Measurements from ENCODE around the gene NFAM1. TPM values are rescaled to one million over a fixed set of nuclear protein-coding genes. Genes with fewer than 3 reads are reported as not detected.
A peak's percentile ranks its signal among the peaks of the same experiment; 100 is the strongest.

NFAM1 gene
- total RNA-seq, 2 experiments from 2014 or later = 0.15 to 0.24 TPM

GRCh38 chr22:42408276-42408675 is 23.9 kb downstream of the NFAM1 start:
- Mint-ChIP-seq H3K4me3 (no peak overlapping the region), H3K36me3 (no peaks in the 10 kb centered on the region), H3K9me3 (no peaks in the 10 kb centered on the region), H3K4me1 (ENCODE audit: low read depth) (no peaks in the 10 kb centered on the region), H3K27me3 (no peaks in the 10 kb centered on the region), H3K27ac (no peak overlapping the region)
- POLR2A ChIA-PET = no interaction called here
- intact Hi-C loops (cut with micrococcal nuclease) = no loop called here
- no peak for DNase-seq
- CTCF ChIA-PET = no interaction called here

- Mint-ChIP-seq H3K27ac (no peak overlapping the region), H3K9me3 (no peaks in the 10 kb centered on the region), H3K27me3 (no peaks in the 10 kb centered on the region), H3K4me3 (no peak overlapping the region), H3K36me3 (no peaks in the 10 kb centered on the region), H3K4me1 (ENCODE audit: low read depth) (no peaks in the 10 kb centered on the region)
- no peak for DNase-seq
- intact Hi-C loops (cut with micrococcal nuclease) = no loop called here
- POLR2A ChIA-PET = no interaction called here
- CTCF ChIA-PET = no interaction called here
Measured at GRCh38 chr22:42404266-42404665, 27.9 kb downstream of the NFAM1 start.

- peaks cover 4% of the 10 kb centered on the region for H3K4me1 Mint-ChIP-seq (ENCODE audit: low read depth)
- no peaks in the 10 kb centered on the region for H3K27me3 Mint-ChIP-seq
- no peak overlapping the region for H3K27ac Mint-ChIP-seq
- ChIA-PET CTCF (no interaction called here), POLR2A (no interaction called here)
- H3K9me3 Mint-ChIP-seq = no peaks in the 10 kb centered on the region
- DNase-seq = no peak
- H3K4me3 Mint-ChIP-seq = no peak overlapping the region
- no peaks in the 10 kb centered on the region for H3K36me3 Mint-ChIP-seq
- intact Hi-C loops (cut with micrococcal nuclease) = no loop called here
Measured at GRCh38 chr22:42401535-42402334, 30.5 kb downstream of the NFAM1 start.

GRCh38 chr22:42400811-42401534 is 31.2 kb downstream of the NFAM1 start:
- intact Hi-C loops (cut with micrococcal nuclease) = no loop called here
- POLR2A ChIA-PET = no interaction called here
- Mint-ChIP-seq H3K9me3 (no peaks in the 10 kb centered on the region), H3K27me3 (no peaks in the 10 kb centered on the region), H3K4me3 (no peak overlapping the region), H3K36me3 (no peaks in the 10 kb centered on the region), H3K4me1 (ENCODE audit: low read depth) (peaks cover 8% of the 10 kb centered on the region), H3K27ac (no peak overlapping the region)
- CTCF ChIA-PET = no interaction called here
- no peak for DNase-seq

GRCh38 chr22:42399315-42400271 is 32.6 kb downstream of the NFAM1 start:
- no peak overlapping the region for H3K27ac Mint-ChIP-seq
- H3K36me3 Mint-ChIP-seq = no peaks in the 10 kb centered on the region
- H3K27me3 Mint-ChIP-seq = no peaks in the 10 kb centered on the region
- H3K4me3 Mint-ChIP-seq = no peak overlapping the region
- H3K4me1 Mint-ChIP-seq (ENCODE audit: low read depth) = peaks cover 8% of the 10 kb centered on the region
- no peak for DNase-seq
- ChIA-PET CTCF (no interaction called here), POLR2A (no interaction called here)
- H3K9me3 Mint-ChIP-seq = no peaks in the 10 kb centered on the region
- intact Hi-C loops (cut with micrococcal nuclease) = no loop called here

GRCh38 chr22:42397332-42398249 is 34.6 kb downstream of the NFAM1 start:
- intact Hi-C loops (cut with micrococcal nuclease) = no loop called here
- ChIA-PET POLR2A (no interaction called here), CTCF (no interaction called here)
- Mint-ChIP-seq H3K9me3 (no peaks in the 10 kb centered on the region), H3K36me3 (no peaks in the 10 kb centered on the region), H3K4me3 (no peak overlapping the region), H3K27ac (no peak overlapping the region), H3K4me1 (ENCODE audit: low read depth) (peaks cover 8% of the 10 kb centered on the region), H3K27me3 (no peaks in the 10 kb centered on the region)
- DNase-seq = no peak

- intact Hi-C loops (cut with micrococcal nuclease) = no loop called here
- ChIA-PET POLR2A (no interaction called here), CTCF (no interaction called here)
- no peaks in the 10 kb centered on the region for H3K9me3 Mint-ChIP-seq
- H3K4me1 Mint-ChIP-seq (ENCODE audit: low read depth) = peaks cover 8% of the 10 kb centered on the region
- no peak overlapping the region for H3K4me3 Mint-ChIP-seq
- DNase-seq = peak; percentile 16
- no peaks in the 10 kb centered on the region for H3K36me3 Mint-ChIP-seq
- no peak overlapping the region for H3K27ac Mint-ChIP-seq
- no peaks in the 10 kb centered on the region for H3K27me3 Mint-ChIP-seq
Measured at GRCh38 chr22:42396621-42397331, 35.4 kb downstream of the NFAM1 start.

GRCh38 chr22:42389143-42389542 is 43.1 kb downstream of the NFAM1 start:
- Mint-ChIP-seq H3K27ac (no peak overlapping the region), H3K27me3 (no peaks in the 10 kb centered on the region), H3K4me3 (no peak overlapping the region), H3K36me3 (no peaks in the 10 kb centered on the region), H3K4me1 (ENCODE audit: low read depth) (no peaks in the 10 kb centered on the region), H3K9me3 (no peaks in the 10 kb centered on the region)
- ChIA-PET POLR2A (no interaction called here), CTCF (no interaction called here)
- intact Hi-C loops (cut with micrococcal nuclease) = no loop called here
- DNase-seq = no peak

- intact Hi-C loops (cut with micrococcal nuclease) = no loop called here
- POLR2A ChIA-PET = no interaction called here
- CTCF ChIA-PET = no interaction called here
- Mint-ChIP-seq H3K27ac (no peak overlapping the region), H3K36me3 (no peaks in the 10 kb centered on the region), H3K4me1 (ENCODE audit: low read depth) (no peaks in the 10 kb centered on the region), H3K4me3 (no peak overlapping the region), H3K27me3 (no peaks in the 10 kb centered on the region), H3K9me3 (no peaks in the 10 kb centered on the region)
- DNase-seq = no peak
Measured at GRCh38 chr22:42388130-42388797, 43.9 kb downstream of the NFAM1 start.

- no peak overlapping the region for H3K4me3 Mint-ChIP-seq
- intact Hi-C loops (cut with micrococcal nuclease) = no loop called here
- no peaks in the 10 kb centered on the region for H3K4me1 Mint-ChIP-seq (ENCODE audit: low read depth)
- CTCF ChIA-PET = no interaction called here
- no peaks in the 10 kb centered on the region for H3K36me3 Mint-ChIP-seq
- no peak for DNase-seq
- no peaks in the 10 kb centered on the region for H3K9me3 Mint-ChIP-seq
- no peak overlapping the region for H3K27ac Mint-ChIP-seq
- no peaks in the 10 kb centered on the region for H3K27me3 Mint-ChIP-seq
- POLR2A ChIA-PET = no interaction called here
Measured at GRCh38 chr22:42387631-42388030, 44.6 kb downstream of the NFAM1 start.

- no peaks in the 10 kb centered on the region for H3K9me3 Mint-ChIP-seq
- H3K27me3 Mint-ChIP-seq = no peaks in the 10 kb centered on the region
- no peaks in the 10 kb centered on the region for H3K4me1 Mint-ChIP-seq (ENCODE audit: low read depth)
Measured at GRCh38 chr22:42385696-42386095, 46.5 kb downstream of the NFAM1 start.

More at GRCh38 chr22:42385696-42386095, 46.5 kb downstream of the NFAM1 start:
- H3K4me3 Mint-ChIP-seq = no peak overlapping the region
- ChIA-PET POLR2A (no interaction called here), CTCF (no interaction called here)
- H3K27ac Mint-ChIP-seq = no peak overlapping the region
- intact Hi-C loops (cut with micrococcal nuclease) = no loop called here
- DNase-seq = no peak
- no peaks in the 10 kb centered on the region for H3K36me3 Mint-ChIP-seq

Measured in activated CD4-positive, alpha-beta memory T cell treated with anti-CD3 and anti-CD28 coated beads for 36 hours (primary cell).